Stimulated activated CD4-positive, alpha-beta T cell treated with anti-CD3 and anti-CD28 coated beads, TNF-alpha, amount 100 ng/mL, for 24 hours (primary cell): ENCODE data around the gene E2F3.

Experiments used
- DNase-seq, 3 experiments: peaks; one replicate each; pipeline ENCODE4 v3.0.0-alpha.2; 2020; ENCODE audit warnings: low read depth in 3 of 3

The E2F3 gene

GRCh38 chr6:20401205-20402091, at the start of gene E2F3:
E2F3 (plus strand) TSS chr6:20401879; CDS start chr6:20402233, 354 bp downstream.
- DNase-seq = peak; percentile 97 to 99 (median 98)

GRCh38 chr6:20352346-20352745, 49.3 kb upstream of the E2F3 start:
- no peak for DNase-seq

GRCh38 chr6:20353134-20353533, 48.5 kb upstream of the E2F3 start:
- no peak for DNase-seq

DNA sequence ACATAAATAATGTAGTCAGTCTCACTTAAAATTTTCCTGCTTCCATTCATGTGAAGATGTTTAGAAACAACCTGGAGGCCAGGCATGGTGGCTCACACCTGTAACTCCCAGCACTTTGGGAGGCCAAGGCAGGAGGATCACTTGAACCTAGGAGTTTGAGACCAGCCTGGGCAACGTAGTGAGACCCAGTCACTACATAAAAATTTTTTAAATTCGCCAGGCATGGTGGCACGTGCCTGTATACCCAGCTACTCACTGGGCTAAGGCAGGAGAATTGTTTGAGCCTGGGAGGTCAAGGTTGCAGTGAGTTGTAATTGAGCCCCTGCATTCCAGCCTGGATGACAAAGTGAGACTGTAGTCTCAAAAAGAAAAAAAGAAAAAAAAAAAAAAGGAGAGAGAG, 47.3 kb upstream of the E2F3 start:
- no peak for DNase-seq

GRCh38 chr6:20360471-20361119, 41.1 kb upstream of the E2F3 start:
- DNase-seq = no peak

GRCh38 chr6:20362623-20363022, 39.1 kb upstream of the E2F3 start:
- DNase-seq = no peak

- no peak for DNase-seq
These were observed 37.4 kb upstream of the E2F3 start for GRCh38 chr6:20364327-20364726.

DNA sequence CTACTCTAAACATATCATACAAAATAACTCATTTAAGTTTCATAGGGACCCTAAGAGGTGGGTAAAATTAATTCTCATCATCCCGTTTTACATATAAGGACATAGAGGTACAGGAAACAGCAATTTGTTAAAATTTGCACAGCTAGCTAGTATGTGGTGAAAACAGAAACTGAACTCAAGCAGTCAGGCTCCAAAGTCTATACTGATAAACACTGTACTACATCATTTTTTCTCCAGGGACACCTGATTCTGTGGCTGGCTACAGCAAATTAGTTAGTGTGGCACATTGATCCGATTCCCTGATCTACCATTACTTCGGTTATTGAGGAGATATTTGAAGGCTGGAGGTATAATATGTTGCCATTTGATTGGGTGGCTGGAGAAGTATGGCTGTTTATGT, 36.2 kb upstream of the E2F3 start:
- no peak for DNase-seq

DNA sequence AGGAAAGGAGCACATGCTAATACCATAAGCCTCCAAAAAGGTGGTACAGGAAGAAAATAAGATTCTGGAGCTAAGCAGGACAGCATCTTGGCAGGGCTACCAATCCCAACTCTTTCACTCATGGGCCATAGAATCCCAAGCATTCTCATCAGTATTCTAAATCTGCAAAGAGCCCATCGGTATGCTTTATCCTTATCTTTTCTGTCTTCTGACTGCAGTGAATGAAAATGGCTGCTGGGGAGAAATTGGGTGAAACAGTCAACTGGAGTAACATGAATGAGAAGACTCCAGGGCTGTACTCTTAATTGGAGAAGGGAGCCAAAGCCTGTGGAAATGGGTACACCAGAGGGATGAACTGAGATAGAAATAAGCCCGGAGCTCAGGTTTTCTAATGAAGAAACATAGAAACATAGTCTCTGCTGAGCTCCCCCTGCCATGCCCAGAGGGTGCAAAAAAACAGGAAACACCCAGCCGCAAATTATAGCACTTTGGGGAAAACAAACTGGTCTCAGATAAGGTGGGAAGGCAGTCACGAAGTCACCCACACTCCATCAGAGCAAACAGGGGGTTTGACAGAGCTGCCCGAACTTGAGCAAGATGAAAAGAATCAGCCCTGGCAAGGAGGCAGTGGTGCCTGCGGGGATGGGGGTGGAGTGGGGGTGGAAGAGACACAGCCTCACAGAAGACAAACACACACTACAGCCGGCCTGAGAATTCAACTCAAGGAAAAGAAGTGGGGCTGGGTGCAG, 35.4 kb upstream of the E2F3 start:
- DNase-seq = no peak

DNA sequence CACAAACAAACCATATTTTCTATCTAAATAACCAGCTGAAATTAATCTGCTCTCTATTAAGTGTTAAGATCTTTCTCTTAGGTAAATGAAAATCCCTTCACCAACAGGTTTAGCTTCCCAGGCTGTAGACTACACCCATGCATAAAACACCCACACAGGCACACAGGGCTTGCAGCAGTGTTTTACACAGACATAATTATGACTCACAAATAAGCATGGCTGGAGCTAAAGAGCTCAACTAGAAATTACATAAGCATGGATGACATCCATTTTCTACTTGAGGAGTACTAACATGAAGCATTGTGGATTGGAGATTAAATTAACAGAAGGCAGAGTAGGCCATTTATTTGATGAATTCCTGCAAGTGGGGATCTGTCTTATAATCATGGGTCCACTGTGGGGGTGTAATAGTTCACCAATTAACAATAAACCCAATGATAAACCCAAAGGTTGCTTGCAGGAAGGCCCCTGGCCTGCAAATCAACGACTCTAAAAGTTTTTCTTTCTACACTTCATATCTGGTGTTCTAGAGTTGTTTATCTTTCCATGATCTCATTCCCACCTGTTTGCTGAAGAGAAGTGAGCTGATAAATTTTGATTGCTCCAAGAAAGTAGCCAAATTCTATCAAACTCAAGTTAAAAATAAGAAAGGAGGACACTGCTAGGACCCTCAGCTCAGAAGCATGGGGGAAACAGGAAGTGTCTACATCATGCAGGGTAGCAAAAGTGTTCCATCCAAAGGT, 33.8 kb upstream of the E2F3 start:
- peak in 1 of 3 experiments; percentile 6 for DNase-seq

DNA sequence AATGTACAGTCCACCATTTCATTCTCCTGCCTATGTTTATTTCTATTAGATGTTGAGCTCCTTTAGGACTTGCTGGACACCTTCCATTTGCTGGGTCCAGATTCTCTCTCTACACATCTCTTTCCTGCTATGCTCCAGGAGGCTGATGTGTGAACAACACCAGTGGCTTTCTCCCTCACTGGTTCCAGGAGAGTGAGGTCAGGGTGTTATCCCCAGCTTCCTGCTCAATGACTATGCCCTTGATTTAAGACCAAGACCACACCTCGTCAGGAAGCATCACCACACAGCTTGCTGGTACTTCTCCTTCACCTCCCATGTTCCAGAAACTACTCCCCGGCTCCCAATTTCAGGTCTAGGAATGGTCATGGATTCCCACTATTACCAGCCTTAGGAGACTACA, 31.3 kb upstream of the E2F3 start:
- no peak for DNase-seq

- no peak for DNase-seq
These were observed 30.9 kb upstream of the E2F3 start for GRCh38 chr6:20370801-20371200.

- DNase-seq = no peak
These were observed 26.2 kb upstream of the E2F3 start for GRCh38 chr6:20375436-20375835.

GRCh38 chr6:20377623-20378265, 23.9 kb upstream of the E2F3 start:
- no peak for DNase-seq

DNA sequence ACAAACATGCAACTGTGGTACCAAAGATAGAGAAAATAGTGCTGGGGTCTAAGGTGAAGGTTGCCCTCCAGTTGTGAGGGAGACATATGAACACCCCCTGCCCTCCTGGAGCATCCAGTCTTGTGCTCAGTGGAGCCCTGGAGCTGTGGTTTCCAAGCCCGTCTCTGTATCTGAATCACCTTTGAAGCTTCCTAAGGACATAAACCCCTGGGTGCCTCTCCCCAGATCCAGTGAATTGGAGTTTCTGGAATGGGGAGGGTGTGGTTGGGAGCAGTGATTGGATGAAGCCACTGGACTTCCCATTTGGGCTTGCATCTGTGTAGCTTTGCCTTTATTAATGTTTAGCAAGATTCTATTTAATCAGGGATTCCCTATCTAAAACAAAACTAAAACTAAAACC, 22.4 kb upstream of the E2F3 start:
- DNase-seq = no peak

DNA sequence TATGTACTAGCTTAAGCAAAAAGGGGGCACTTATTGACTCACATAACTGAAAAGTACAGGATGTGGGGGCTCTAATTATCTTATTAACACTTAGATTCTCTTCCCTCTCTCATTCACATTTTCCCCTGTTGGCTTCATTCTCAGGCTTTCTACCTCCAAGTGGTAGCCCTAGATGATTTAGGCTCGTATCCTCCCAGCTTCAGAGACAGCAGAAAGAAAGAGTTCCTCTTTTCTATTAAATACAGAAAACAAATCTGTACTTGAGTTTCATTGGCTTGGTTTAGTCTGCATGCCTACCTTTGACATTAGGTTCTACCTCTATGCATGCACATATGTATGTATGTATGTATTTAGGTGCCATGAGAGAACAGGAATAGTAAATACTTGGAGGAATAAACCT, 15.5 kb upstream of the E2F3 start:
- DNase-seq = no peak

GRCh38 chr6:20389066-20389465, 12.6 kb upstream of the E2F3 start:
- no peak for DNase-seq

- no peak for DNase-seq
These were observed 8.4 kb upstream of the E2F3 start for GRCh38 chr6:20393297-20393696.

GRCh38 chr6:20399518-20399917, 2.2 kb upstream of the E2F3 start:
- DNase-seq = no peak

DNA sequence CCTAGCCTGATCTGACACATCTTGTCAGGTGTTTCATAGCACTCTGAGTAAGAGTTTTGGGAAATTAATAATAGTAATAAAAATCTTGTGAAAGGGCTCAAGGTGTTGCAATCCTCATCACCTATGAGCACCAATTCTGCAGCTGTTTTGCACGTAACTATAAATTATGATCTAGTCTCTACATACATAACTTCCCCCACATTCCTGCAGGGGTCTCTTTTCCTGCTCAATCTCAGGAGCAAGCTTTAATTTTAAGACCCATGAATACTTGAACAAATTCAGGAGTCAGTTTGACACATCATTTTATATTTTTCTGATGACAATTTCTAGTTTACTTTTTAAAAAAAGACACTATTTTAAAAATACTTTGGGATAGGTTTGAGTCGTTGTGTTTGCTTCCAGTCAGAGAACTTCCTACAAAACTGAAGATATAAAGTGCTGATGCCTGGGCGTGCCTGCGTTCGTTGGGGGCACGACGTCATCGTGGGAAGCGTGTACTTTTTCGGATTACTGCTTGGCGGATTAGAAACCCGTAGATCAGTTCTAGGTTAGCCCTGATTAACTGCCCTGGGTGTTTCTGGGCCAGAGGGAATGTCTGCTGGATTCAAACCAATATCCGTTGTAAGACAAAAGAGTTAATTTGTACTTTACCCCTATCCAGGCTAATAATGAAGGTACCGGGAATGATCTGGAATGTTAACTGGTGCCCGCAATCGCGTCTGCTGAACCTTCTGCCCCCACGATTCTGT, 1.0 kb upstream of the E2F3 start:
- peak in 2 of 3 experiments; percentile 6 to 55 for DNase-seq

DNA sequence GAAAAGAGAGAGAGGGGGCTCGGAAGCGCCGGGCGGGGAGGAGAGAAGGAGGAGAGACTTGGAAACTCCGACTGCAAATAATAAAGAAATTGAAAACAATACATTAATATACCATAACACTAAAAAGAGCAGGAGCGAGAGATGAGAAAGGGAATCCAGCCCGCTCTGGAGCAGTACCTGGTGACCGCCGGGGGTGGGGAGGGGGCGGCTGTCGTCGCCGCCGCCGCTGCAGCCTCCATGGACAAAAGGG, 338 bp downstream of the E2F3 start:
- DNase-seq = no peak
